Activated B cell treated with CpG ODN at 0.5 μM for 24 hours (primary cell): ENCODE data around the gene KRT24. TPM values are rescaled to one million over a fixed set of nuclear protein-coding genes. Genes with fewer than 3 reads are reported as not detected.

Experiments used
- ATAC-seq: fragments of 200-7000 bp; cut with Tn5 transposase; one replicate; pipeline ENCODE4 v1.10.0; 2021; ENCODE audit warnings: low read depth, mild to moderate bottlenecking, moderate library complexity
- CTCF ChIA-PET: fragments of 350-600 bp; sonication (Branson Sonifier 250); formaldehyde crosslinking; loops from one replicate; lab custom pipeline; 2021; ENCODE audit warnings: antibody characterized with exemption; lab: Charles Lee
- POLR2A ChIA-PET: fragments of 350-600 bp; sonication (Branson Sonifier 250); formaldehyde crosslinking; loops from one replicate; lab custom pipeline; 2021; ENCODE audit warnings: antibody characterized with exemption; lab: Charles Lee
- DNase-seq: peaks from one replicate; pipeline ENCODE4 v3.0.0; 2022
- H3K27ac Mint-ChIP-seq: one replicate; pipeline ENCODE4 v1.8.0; 2020; ENCODE audit warnings: mixed read lengths
- H3K27me3 Mint-ChIP-seq: one replicate; pipeline ENCODE4 v1.8.0; 2021; ENCODE audit warnings: mixed read lengths
- H3K36me3 Mint-ChIP-seq: one replicate; pipeline ENCODE4 v1.8.0; 2021; ENCODE audit warnings: low read depth, mixed read lengths
- H3K4me1 Mint-ChIP-seq: one replicate; pipeline ENCODE4 v1.8.0; 2021; ENCODE audit warnings: mixed read lengths
- H3K4me3 Mint-ChIP-seq: one replicate; pipeline ENCODE4 v1.8.0; 2020; ENCODE audit warnings: mild to moderate bottlenecking, mixed read lengths
- H3K9me3 Mint-ChIP-seq: one replicate; pipeline ENCODE4 v1.8.0; 2020; ENCODE audit warnings: mixed read lengths
- intact Hi-C: fragments of 100-400 bp; cut with micrococcal nuclease; formaldehyde crosslinking; loops from one replicate; pipeline ENCODE4 v1.15.1; 2024
- total RNA-seq: library from RNA; stranded (reverse); gene quantifications from 2 replicates; pipeline ENCODE4 v1.2.3, GENCODE V29; 2022
- TF ChIP-seq, protein P1 (sequence below): fragments of 200-600 bp; IDR thresholded peaks from one replicate; pipeline ENCODE4 v1.8.0; 2022; ENCODE audit warnings: antibody characterized with exemption, mild to moderate bottlenecking

The KRT24 gene
- total RNA-seq, 1 donor from 2014 or later, result not detected

GRCh38 chr17:40672654-40673053, 30.9 kb downstream of the KRT24 start:
- POLR2A ChIA-PET, result interaction anchor here (0.6 kb wide), 1 partner anchor 976 kb away, joined by 3 read pairs; no protein-coding TSS in a partner anchor
- Mint-ChIP-seq H3K27ac (no peak overlapping the region), H3K4me1 (no peaks in the 10 kb centered on the region), H3K27me3 (peaks cover 17% of the 10 kb centered on the region), H3K4me3 (no peak overlapping the region), H3K9me3 (no peaks in the 10 kb centered on the region), H3K36me3 (no peaks in the 10 kb centered on the region)
- intact Hi-C loops, result no loop called here
- CTCF ChIA-PET, result no interaction called here
- DNase-seq (no peak), ATAC-seq (no peak)
- TF ChIP-seq, protein P1, sequence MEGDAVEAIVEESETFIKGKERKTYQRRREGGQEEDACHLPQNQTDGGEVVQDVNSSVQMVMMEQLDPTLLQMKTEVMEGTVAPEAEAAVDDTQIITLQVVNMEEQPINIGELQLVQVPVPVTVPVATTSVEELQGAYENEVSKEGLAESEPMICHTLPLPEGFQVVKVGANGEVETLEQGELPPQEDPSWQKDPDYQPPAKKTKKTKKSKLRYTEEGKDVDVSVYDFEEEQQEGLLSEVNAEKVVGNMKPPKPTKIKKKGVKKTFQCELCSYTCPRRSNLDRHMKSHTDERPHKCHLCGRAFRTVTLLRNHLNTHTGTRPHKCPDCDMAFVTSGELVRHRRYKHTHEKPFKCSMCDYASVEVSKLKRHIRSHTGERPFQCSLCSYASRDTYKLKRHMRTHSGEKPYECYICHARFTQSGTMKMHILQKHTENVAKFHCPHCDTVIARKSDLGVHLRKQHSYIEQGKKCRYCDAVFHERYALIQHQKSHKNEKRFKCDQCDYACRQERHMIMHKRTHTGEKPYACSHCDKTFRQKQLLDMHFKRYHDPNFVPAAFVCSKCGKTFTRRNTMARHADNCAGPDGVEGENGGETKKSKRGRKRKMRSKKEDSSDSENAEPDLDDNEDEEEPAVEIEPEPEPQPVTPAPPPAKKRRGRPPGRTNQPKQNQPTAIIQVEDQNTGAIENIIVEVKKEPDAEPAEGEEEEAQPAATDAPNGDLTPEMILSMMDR, result no peak

DNA sequence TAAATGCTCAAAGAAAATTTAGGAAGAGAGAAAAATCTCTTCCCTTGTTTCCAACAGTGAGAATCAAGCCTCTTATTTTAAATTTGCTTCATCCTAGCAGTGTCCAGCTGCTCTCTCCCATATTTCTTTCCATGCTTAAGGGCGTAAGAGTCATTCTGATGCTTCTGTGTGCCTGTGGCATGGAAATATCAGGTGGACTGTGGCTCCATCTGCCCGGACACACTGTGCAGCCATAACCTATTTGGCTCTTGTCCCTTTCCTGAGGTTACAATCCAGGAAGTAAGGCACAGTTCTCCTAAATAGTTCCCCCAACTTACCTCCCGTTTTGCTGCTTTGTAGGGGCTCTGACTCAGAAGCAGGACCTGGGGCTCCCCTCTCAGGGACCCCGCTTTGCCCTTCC, 32.3 kb downstream of the KRT24 start:
- Mint-ChIP-seq H3K27me3 (peaks cover 14% of the 10 kb centered on the region), H3K9me3 (no peaks in the 10 kb centered on the region), H3K36me3 (no peaks in the 10 kb centered on the region), H3K27ac (no peak overlapping the region), H3K4me3 (no peak overlapping the region), H3K4me1 (no peaks in the 10 kb centered on the region)
- no peak for DNase-seq
- intact Hi-C loops, result no loop called here
- TF ChIP-seq, protein P1, result no peak
- ATAC-seq, result no peak
- ChIA-PET CTCF (no interaction called here), POLR2A (no interaction called here)

DNA sequence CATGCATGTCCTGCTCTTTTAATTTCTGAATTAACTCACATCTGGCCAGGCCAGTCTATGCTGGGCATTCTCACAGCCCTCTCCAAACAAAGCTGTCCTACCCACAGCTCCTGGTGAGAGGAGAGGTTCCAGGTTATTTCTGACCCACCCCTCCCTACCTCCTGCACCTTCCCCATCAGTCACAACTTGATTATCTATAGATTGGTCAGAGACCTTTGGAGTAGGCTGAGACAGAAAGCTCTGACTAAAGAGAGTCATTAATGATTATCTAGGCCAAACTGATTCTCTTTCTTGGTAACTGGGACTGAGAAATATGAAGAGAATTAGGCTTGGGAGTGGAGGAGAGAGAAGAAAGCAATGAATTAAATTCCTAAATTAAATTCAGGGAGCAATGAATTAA, 37.2 kb downstream of the KRT24 start:
- ChIA-PET CTCF (no interaction called here), POLR2A (no interaction called here)
- Mint-ChIP-seq H3K27me3 (peaks cover 34% of the 10 kb centered on the region), H3K4me1 (peaks cover 6% of the 10 kb centered on the region), H3K27ac (no peak overlapping the region), H3K9me3 (no peaks in the 10 kb centered on the region), H3K36me3 (no peaks in the 10 kb centered on the region), H3K4me3 (no peak overlapping the region)
- no peak for ATAC-seq
- TF ChIP-seq, protein P1, result no peak
- no peak for DNase-seq
- intact Hi-C loops, result no loop called here

DNA sequence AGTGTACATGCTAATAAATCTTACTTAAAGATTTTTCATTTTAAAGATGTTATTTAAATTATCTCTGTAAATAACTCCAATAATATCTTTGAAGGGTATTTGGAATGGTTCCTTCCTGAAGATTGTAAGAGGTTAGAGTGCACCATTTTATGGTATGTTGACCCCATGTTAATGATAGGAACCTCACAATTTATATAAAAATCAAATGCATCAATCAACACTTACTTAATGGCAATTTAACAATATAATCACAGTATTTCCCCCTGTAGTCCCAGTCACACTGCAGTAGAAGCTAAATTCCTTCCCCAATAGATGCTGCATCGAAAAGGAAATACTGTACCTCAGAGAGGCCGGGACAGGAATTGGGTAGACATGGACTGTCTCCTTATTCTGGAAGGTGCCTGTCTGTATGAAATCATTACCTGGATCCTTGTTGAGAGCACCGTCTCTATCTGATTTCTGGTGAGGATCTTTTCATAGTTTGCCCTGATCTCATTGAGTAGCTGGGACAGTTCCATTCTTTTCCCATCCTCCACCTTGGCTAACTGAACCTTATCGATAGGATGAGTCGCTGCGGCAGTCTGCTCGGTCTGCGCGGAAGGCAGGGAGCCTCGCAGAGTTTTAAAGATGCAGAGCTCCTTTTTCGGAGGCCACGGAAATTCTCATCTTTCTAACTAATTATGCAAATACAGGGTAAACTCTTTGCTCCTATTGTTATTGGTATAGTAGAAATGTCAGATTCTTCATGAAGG, 38.8 kb downstream of the KRT24 start, which contains the start of gene KRT222:
TSS of gene KRT222 (minus strand) at position 596 of the 752 bp plus-strand sequence. CDS start at position 518, 78 bp downstream.
- TF ChIP-seq, protein P1, result no peak
- ATAC-seq (no peak), DNase-seq (no peak)
- ChIA-PET CTCF (no interaction called here), POLR2A (no interaction called here)
- peaks cover 6% of the 10 kb centered on the region for H3K4me1 Mint-ChIP-seq
- H3K4me3 Mint-ChIP-seq, result no peak within 1 kb of the TSS
- intact Hi-C loops, result no loop called here
- peaks cover 35% of the 10 kb centered on the region for H3K27me3 Mint-ChIP-seq
- H3K9me3 Mint-ChIP-seq, result no peaks in the 10 kb centered on the region
- no peaks in the 10 kb centered on the region for H3K36me3 Mint-ChIP-seq
- H3K27ac Mint-ChIP-seq, result no peak within 1 kb of the TSS

- no peak overlapping the region for H3K4me3 Mint-ChIP-seq
- DNase-seq (no peak), ATAC-seq (no peak)
- intact Hi-C loops, result no loop called here
- H3K27me3 Mint-ChIP-seq, result peaks cover 44% of the 10 kb centered on the region
- TF ChIP-seq, protein P1, result no peak
- H3K36me3 Mint-ChIP-seq, result no peaks in the 10 kb centered on the region
- H3K27ac Mint-ChIP-seq, result no peak overlapping the region
- CTCF ChIA-PET, result no interaction called here
- no peaks in the 10 kb centered on the region for H3K9me3 Mint-ChIP-seq
- POLR2A ChIA-PET, result interaction anchor here (0.6 to 1.4 kb wide), 2 partner anchors 10 to 99 kb away, joined by 3 read pairs; no protein-coding TSS in a partner anchor
- H3K4me1 Mint-ChIP-seq, result peaks cover 6% of the 10 kb centered on the region
Observed at GRCh38 chr17:40663252-40663651, 40.3 kb downstream of the KRT24 start.
